Measurements from ENCODE around the gene DSCAML1.

- TF ChIP-seq CREB5 (CRISPR knock-in tag; IDR thresholded peaks at IDR 0.05; ENCODE audit: low read depth) (no peak), SNAI2 (CRISPR knock-in tag; IDR thresholded peaks at IDR 0.05) (no peak), OSR1 (CRISPR knock-in tag; IDR thresholded peaks at IDR 0.05) (no peak), ZNF70 (CRISPR knock-in tag; IDR thresholded peaks at IDR 0.05) (no peak), ISL1 (CRISPR knock-in tag; IDR thresholded peaks at IDR 0.05) (no peak), ZNF8 (CRISPR knock-in tag; IDR thresholded peaks at IDR 0.05) (no peak), ARNTL (CRISPR knock-in tag; IDR thresholded peaks at IDR 0.05; ENCODE audit: borderline replicate concordance, low read depth) (no peak), POU6F1 (CRISPR knock-in tag; IDR thresholded peaks at IDR 0.05; ENCODE audit: borderline replicate concordance, low read depth) (no peak), ZNF565 (CRISPR knock-in tag; conservative IDR thresholded peaks at IDR 0.05; ENCODE audit: low read depth) (no peak), ZFP3 (CRISPR knock-in tag; IDR thresholded peaks at IDR 0.05) (no peak), CSDC2 (CRISPR knock-in tag; IDR thresholded peaks at IDR 0.05) (no peak)
- TF ChIP-seq, protein P1, sequence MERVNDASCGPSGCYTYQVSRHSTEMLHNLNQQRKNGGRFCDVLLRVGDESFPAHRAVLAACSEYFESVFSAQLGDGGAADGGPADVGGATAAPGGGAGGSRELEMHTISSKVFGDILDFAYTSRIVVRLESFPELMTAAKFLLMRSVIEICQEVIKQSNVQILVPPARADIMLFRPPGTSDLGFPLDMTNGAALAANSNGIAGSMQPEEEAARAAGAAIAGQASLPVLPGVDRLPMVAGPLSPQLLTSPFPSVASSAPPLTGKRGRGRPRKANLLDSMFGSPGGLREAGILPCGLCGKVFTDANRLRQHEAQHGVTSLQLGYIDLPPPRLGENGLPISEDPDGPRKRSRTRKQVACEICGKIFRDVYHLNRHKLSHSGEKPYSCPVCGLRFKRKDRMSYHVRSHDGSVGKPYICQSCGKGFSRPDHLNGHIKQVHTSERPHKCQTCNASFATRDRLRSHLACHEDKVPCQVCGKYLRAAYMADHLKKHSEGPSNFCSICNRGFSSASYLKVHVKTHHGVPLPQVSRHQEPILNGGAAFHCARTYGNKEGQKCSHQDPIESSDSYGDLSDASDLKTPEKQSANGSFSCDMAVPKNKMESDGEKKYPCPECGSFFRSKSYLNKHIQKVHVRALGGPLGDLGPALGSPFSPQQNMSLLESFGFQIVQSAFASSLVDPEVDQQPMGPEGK (CRISPR knock-in tag; IDR thresholded peaks at IDR 0.05; ENCODE audit: borderline replicate concordance) = no peak
- TF ChIP-seq, protein P2, sequence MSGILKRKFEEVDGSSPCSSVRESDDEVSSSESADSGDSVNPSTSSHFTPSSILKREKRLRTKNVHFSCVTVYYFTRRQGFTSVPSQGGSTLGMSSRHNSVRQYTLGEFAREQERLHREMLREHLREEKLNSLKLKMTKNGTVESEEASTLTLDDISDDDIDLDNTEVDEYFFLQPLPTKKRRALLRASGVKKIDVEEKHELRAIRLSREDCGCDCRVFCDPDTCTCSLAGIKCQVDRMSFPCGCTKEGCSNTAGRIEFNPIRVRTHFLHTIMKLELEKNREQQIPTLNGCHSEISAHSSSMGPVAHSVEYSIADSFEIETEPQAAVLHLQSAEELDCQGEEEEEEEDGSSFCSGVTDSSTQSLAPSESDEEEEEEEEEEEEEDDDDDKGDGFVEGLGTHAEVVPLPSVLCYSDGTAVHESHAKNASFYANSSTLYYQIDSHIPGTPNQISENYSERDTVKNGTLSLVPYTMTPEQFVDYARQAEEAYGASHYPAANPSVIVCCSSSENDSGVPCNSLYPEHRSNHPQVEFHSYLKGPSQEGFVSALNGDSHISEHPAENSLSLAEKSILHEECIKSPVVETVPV (CRISPR knock-in tag; IDR thresholded peaks at IDR 0.05) = no peak
Measured at GRCh38 chr11:117613521-117613920, 183.5 kb downstream of the DSCAML1 start.

Measured in SK-N-SH treated with all-trans-retinoic acid at 6 μM for 48 hours (cell line).